SK-N-SH (cell line): ENCODE measurements around the gene RASA4B.
"Not testable (repeated sequence)": the region's sequence is repeated elsewhere in the genome, so short reads cannot be mapped to it uniquely, and the experiment has no call there.

ENCODE experiments used
- EP300 ChIP-seq, 2 experiments: IDR thresholded peaks; 2 replicates each; pipeline versions ENCODE4 v1.4.0 to v1.6.1; 2012; ENCODE audit warnings: borderline replicate concordance in 1 of 2, low read depth in 1 of 2, low read length in 1 of 2
- IRF3 ChIP-seq: fragments of 150-350 bp; IDR thresholded peaks from 2 replicates; pipeline ENCODE4 v1.6.1; 2016; ENCODE audit warnings: mild to moderate bottlenecking, low read depth, low read length
- MEF2A ChIP-seq: IDR thresholded peaks from 2 replicates; pipeline ENCODE4 v1.4.0; 2012; ENCODE audit warnings: low read depth, borderline replicate concordance
- NRF1 ChIP-seq: IDR thresholded peaks from 2 replicates; pipeline ENCODE4 v1.6.1; 2012; ENCODE audit warnings: low read depth, mild to moderate bottlenecking, low read length
- POLR2AphosphoS5 ChIP-seq: IDR thresholded peaks from 2 replicates; pipeline ENCODE4 v1.6.1; 2012; ENCODE audit warnings: low read depth, low read length
- TAF1 ChIP-seq: IDR thresholded peaks from 2 replicates; pipeline ENCODE4 v1.6.1; 2012; ENCODE audit warnings: low read depth, mild to moderate bottlenecking, low read length, moderate library complexity, borderline replicate concordance
- TF ChIP-seq, protein P1 (sequence below): fragments of 200-600 bp; sonication (generic); IDR thresholded peaks from 2 replicates; pipeline ENCODE4 v1.6.1; 2017; ENCODE audit warnings: antibody characterized with exemption, mild to moderate bottlenecking, moderate library complexity
- TF ChIP-seq, protein P2 (sequence below): IDR thresholded peaks from 2 replicates; pipeline ENCODE4; 2012

GRCh38 chr7:102479982-102480637 lies 37.5 kb downstream of the RASA4B start:
- not testable (repeated sequence) for TF ChIP-seq IRF3; TAF1; EP300 (IDR thresholded peaks at IDR 0.05; ENCODE audit: borderline replicate concordance in 1 of 2, low read depth in 1 of 2, low read length in 1 of 2); MEF2A; NRF1; POLR2AphosphoS5
- TF ChIP-seq, protein P1, sequence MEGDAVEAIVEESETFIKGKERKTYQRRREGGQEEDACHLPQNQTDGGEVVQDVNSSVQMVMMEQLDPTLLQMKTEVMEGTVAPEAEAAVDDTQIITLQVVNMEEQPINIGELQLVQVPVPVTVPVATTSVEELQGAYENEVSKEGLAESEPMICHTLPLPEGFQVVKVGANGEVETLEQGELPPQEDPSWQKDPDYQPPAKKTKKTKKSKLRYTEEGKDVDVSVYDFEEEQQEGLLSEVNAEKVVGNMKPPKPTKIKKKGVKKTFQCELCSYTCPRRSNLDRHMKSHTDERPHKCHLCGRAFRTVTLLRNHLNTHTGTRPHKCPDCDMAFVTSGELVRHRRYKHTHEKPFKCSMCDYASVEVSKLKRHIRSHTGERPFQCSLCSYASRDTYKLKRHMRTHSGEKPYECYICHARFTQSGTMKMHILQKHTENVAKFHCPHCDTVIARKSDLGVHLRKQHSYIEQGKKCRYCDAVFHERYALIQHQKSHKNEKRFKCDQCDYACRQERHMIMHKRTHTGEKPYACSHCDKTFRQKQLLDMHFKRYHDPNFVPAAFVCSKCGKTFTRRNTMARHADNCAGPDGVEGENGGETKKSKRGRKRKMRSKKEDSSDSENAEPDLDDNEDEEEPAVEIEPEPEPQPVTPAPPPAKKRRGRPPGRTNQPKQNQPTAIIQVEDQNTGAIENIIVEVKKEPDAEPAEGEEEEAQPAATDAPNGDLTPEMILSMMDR, result peak; percentile 72
- TF ChIP-seq, protein P2, sequence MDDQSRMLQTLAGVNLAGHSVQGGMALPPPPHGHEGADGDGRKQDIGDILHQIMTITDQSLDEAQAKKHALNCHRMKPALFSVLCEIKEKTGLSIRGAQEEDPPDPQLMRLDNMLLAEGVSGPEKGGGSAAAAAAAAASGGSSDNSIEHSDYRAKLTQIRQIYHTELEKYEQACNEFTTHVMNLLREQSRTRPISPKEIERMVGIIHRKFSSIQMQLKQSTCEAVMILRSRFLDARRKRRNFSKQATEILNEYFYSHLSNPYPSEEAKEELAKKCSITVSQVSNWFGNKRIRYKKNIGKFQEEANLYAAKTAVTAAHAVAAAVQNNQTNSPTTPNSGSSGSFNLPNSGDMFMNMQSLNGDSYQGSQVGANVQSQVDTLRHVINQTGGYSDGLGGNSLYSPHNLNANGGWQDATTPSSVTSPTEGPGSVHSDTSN, result not testable (repeated sequence)
